ENCODE results near the gene GCN1. TPM values are rescaled to one million over a fixed set of nuclear protein-coding genes. Genes with fewer than 3 reads are reported as not detected.
"Not testable (repeated sequence)": the region's sequence is repeated elsewhere in the genome, so short reads cannot be mapped to it uniquely, and the experiment has no call there.

GCN1 gene
- total and polyA plus RNA-seq, 8 donors: 51.8 to 89.4 (median 57.9) TPM

GRCh38 chr12:120213758-120214157 lies 19.2 kb upstream of the GCN1 start:
- Histone ChIP-seq H3K4me3 (no peak overlapping the region), H3K9me3 (no peaks in the 10 kb centered on the region), H3K27me3 (no peaks in the 10 kb centered on the region), H3K36me3 (peaks cover 0 to 99% of the 10 kb centered on the region in 2 donors), H3K27ac (no peak overlapping the region), H3K4me1 (peaks cover 0 to 6% of the 10 kb centered on the region in 2 donors)
- intact Hi-C loops (cut with DNase I): no loop called here
- DNase-seq (no peak), ATAC-seq (no peak)
- TF ChIP-seq CTCF (IDR thresholded peaks at IDR 0.05): no peak

GRCh38 chr12:120213182-120213581 lies 18.7 kb upstream of the GCN1 start:
- ATAC-seq; intact Hi-C loops (cut with DNase I); H3K27ac ChIP-seq; H3K4me1 ChIP-seq; H3K4me3 ChIP-seq; H3K9me3 ChIP-seq; H3K27me3 ChIP-seq; DNase-seq: not testable (repeated sequence)
- peaks cover 0 to 93% of the 10 kb centered on the region in 2 donors for H3K36me3 ChIP-seq

GRCh38 chr12:120212301-120212700 lies 17.8 kb upstream of the GCN1 start:
- H3K27ac ChIP-seq: no peak overlapping the region
- TF ChIP-seq CTCF (IDR thresholded peaks at IDR 0.05): no peak
- peaks cover 0 to 2% of the 10 kb centered on the region in 2 donors for H3K4me1 ChIP-seq
- peaks cover 0 to 92% of the 10 kb centered on the region in 2 donors for H3K36me3 ChIP-seq
- H3K27me3 ChIP-seq: no peaks in the 10 kb centered on the region
- no peak overlapping the region for H3K4me3 ChIP-seq
- no peaks in the 10 kb centered on the region for H3K9me3 ChIP-seq
- intact Hi-C loops (cut with DNase I): no loop called here
- DNase-seq (no peak), ATAC-seq (no peak)

GRCh38 chr12:120211904-120212283 lies 17.4 kb upstream of the GCN1 start:
- Histone ChIP-seq H3K4me1 (no peaks in the 10 kb centered on the region), H3K36me3 (peaks cover 0 to 92% of the 10 kb centered on the region in 2 donors), H3K27ac (no peak overlapping the region), H3K9me3 (no peaks in the 10 kb centered on the region), H3K4me3 (no peak overlapping the region), H3K27me3 (no peaks in the 10 kb centered on the region)
- no peak for DNase-seq
- ATAC-seq: no peak
- no peak for TF ChIP-seq CTCF (IDR thresholded peaks at IDR 0.05)
- intact Hi-C loops (cut with DNase I): no loop called here

- Histone ChIP-seq H3K4me3 (no peak overlapping the region), H3K9me3 (no peaks in the 10 kb centered on the region), H3K36me3 (peaks cover 0 to 88% of the 10 kb centered on the region in 2 donors), H3K27ac (no peak overlapping the region), H3K27me3 (no peaks in the 10 kb centered on the region), H3K4me1 (no peaks in the 10 kb centered on the region)
- ATAC-seq (no peak), DNase-seq (no peak)
- intact Hi-C loops (cut with DNase I): no loop called here
- TF ChIP-seq CTCF (IDR thresholded peaks at IDR 0.05): no peak
These were observed 16.9 kb upstream of the GCN1 start for GRCh38 chr12:120211243-120211903.

- H3K27ac ChIP-seq: no peak overlapping the region
- H3K4me3 ChIP-seq: no peak overlapping the region
- DNase-seq (no peak), ATAC-seq (no peak)
- peaks cover 0 to 72% of the 10 kb centered on the region in 2 donors for H3K36me3 ChIP-seq
- intact Hi-C loops (cut with DNase I): no loop called here
- H3K9me3 ChIP-seq: no peaks in the 10 kb centered on the region
- H3K4me1 ChIP-seq: no peaks in the 10 kb centered on the region
- no peak for TF ChIP-seq CTCF (IDR thresholded peaks at IDR 0.05)
- H3K27me3 ChIP-seq: no peaks in the 10 kb centered on the region
These were observed 15.3 kb upstream of the GCN1 start for GRCh38 chr12:120209851-120210250.
